ENCODE data around the gene KIN.
A peak's percentile ranks its signal among the peaks of the same experiment; 100 is the strongest.
"Not testable (repeated sequence)": the region's sequence is repeated elsewhere in the genome, so short reads cannot be mapped to it uniquely, and the experiment has no call there.

KIN gene

GRCh38 chr10:7788639-7789286, 970 bp upstream of the KIN start:
- Histone ChIP-seq H3K9me3 (ENCODE audit: insufficient read depth, low read depth, low read length) (no peaks in the 10 kb centered on the region), H3K4me2 (ENCODE audit: low read depth, low read length, poor library complexity, severe bottlenecking) (peak overlapping the region; percentile 95), H3K9me2 (replicated peaks; ENCODE audit: low read depth, low read length) (no peaks in the 10 kb centered on the region), H2AFZ (ENCODE audit: low read length) (peak overlapping the region; percentile 75; the same call in 1 of the 2 replicates), H3K27me3 (ENCODE audit: insufficient read depth, low read length, poor library complexity, severe bottlenecking) (no peaks in the 10 kb centered on the region), H3F3A (ENCODE audit: low read depth) (no peaks in the 10 kb centered on the region), H4K20me1 (ENCODE audit: insufficient read depth, low read length, poor library complexity, severe bottlenecking) (peaks cover 88% of the 10 kb centered on the region), H3K9ac (ENCODE audit: low read depth, low read length, poor library complexity, severe bottlenecking) (peak overlapping the region; percentile 92), H3K4me3 (ENCODE audit: low read length, poor library complexity, severe bottlenecking) (peak overlapping the region; percentile 88), H3K79me2 (ENCODE audit: insufficient read depth, low read length) (peaks cover 98% of the 10 kb centered on the region), H3K4me1 (ENCODE audit: insufficient read depth, low read length, poor library complexity, severe bottlenecking) (peaks cover 62% of the 10 kb centered on the region), H3K36me3 (ENCODE audit: insufficient read depth, low read length) (no peaks in the 10 kb centered on the region)
- TF ChIP-seq EZH2phosphoT487 (IDR thresholded peaks at IDR 0.05; ENCODE audit: borderline replicate concordance) (no peak), CTCF (conservative IDR thresholded peaks at IDR 0.05; ENCODE audit: low read length) (no peak)

- H3K79me2 ChIP-seq (ENCODE audit: insufficient read depth, low read length) = peaks cover 98% of the 10 kb centered on the region
- peak overlapping the region; percentile 93 for H3K4me2 ChIP-seq (ENCODE audit: low read depth, low read length, poor library complexity, severe bottlenecking)
- H3K9ac ChIP-seq (ENCODE audit: low read depth, low read length, poor library complexity, severe bottlenecking) = peak overlapping the region; percentile 92
- no peaks in the 10 kb centered on the region for H3K27me3 ChIP-seq (ENCODE audit: insufficient read depth, low read length, poor library complexity, severe bottlenecking)
- peak overlapping the region; percentile 88 for H3K4me3 ChIP-seq (ENCODE audit: low read length, poor library complexity, severe bottlenecking)
- H3K36me3 ChIP-seq (ENCODE audit: insufficient read depth, low read length) = no peaks in the 10 kb centered on the region
- H4K20me1 ChIP-seq (ENCODE audit: insufficient read depth, low read length, poor library complexity, severe bottlenecking) = peaks cover 81% of the 10 kb centered on the region
- no peaks in the 10 kb centered on the region for H3K9me2 ChIP-seq (replicated peaks; ENCODE audit: low read depth, low read length)
- H2AFZ ChIP-seq (ENCODE audit: low read length) = peak overlapping the region; percentile 76
- TF ChIP-seq CTCF (conservative IDR thresholded peaks at IDR 0.05; ENCODE audit: low read length) (no peak), EZH2phosphoT487 (IDR thresholded peaks at IDR 0.05; ENCODE audit: borderline replicate concordance) (no peak)
- no peaks in the 10 kb centered on the region for H3F3A ChIP-seq (ENCODE audit: low read depth)
- H3K9me3 ChIP-seq (ENCODE audit: insufficient read depth, low read depth, low read length) = no peaks in the 10 kb centered on the region
- peaks cover 61% of the 10 kb centered on the region for H3K4me1 ChIP-seq (ENCODE audit: insufficient read depth, low read length, poor library complexity, severe bottlenecking)
These were observed 490 bp downstream of the KIN start for GRCh38 chr10:7787150-7787856.

- H3K9ac ChIP-seq (ENCODE audit: low read depth, low read length, poor library complexity, severe bottlenecking) = peak overlapping the region; percentile 92
- peak overlapping the region; percentile 93 for H3K4me2 ChIP-seq (ENCODE audit: low read depth, low read length, poor library complexity, severe bottlenecking)
- no peaks in the 10 kb centered on the region for H3K9me2 ChIP-seq (replicated peaks; ENCODE audit: low read depth, low read length)
- no peaks in the 10 kb centered on the region for H3F3A ChIP-seq (ENCODE audit: low read depth)
- H3K27me3 ChIP-seq (ENCODE audit: insufficient read depth, low read length, poor library complexity, severe bottlenecking) = no peaks in the 10 kb centered on the region
- H3K9me3 ChIP-seq (ENCODE audit: insufficient read depth, low read depth, low read length) = no peaks in the 10 kb centered on the region
- TF ChIP-seq EZH2phosphoT487 (IDR thresholded peaks at IDR 0.05; ENCODE audit: borderline replicate concordance) = no peak
- no peak for TF ChIP-seq CTCF (conservative IDR thresholded peaks at IDR 0.05; ENCODE audit: low read length)
- no peaks in the 10 kb centered on the region for H3K36me3 ChIP-seq (ENCODE audit: insufficient read depth, low read length)
- peaks cover 54% of the 10 kb centered on the region for H3K4me1 ChIP-seq (ENCODE audit: insufficient read depth, low read length, poor library complexity, severe bottlenecking)
- H2AFZ ChIP-seq (ENCODE audit: low read length) = no peak overlapping the region
- peaks cover 93% of the 10 kb centered on the region for H3K79me2 ChIP-seq (ENCODE audit: insufficient read depth, low read length)
- peaks cover 73% of the 10 kb centered on the region for H4K20me1 ChIP-seq (ENCODE audit: insufficient read depth, low read length, poor library complexity, severe bottlenecking)
- H3K4me3 ChIP-seq (ENCODE audit: low read length, poor library complexity, severe bottlenecking) = peak overlapping the region; percentile 88
These were observed 1.4 kb downstream of the KIN start for GRCh38 chr10:7786430-7786829.

- H3K4me2 ChIP-seq (ENCODE audit: low read depth, low read length, poor library complexity, severe bottlenecking); H3K9ac ChIP-seq (ENCODE audit: low read depth, low read length, poor library complexity, severe bottlenecking); H3K27me3 ChIP-seq (ENCODE audit: insufficient read depth, low read length, poor library complexity, severe bottlenecking); H3F3A ChIP-seq (ENCODE audit: low read depth); H2AFZ ChIP-seq (ENCODE audit: low read length); H3K9me3 ChIP-seq (ENCODE audit: insufficient read depth, low read depth, low read length); H3K4me3 ChIP-seq (ENCODE audit: low read length, poor library complexity, severe bottlenecking); H3K9me2 ChIP-seq (replicated peaks; ENCODE audit: low read depth, low read length): not testable (repeated sequence)
- peaks cover 32% of the 10 kb centered on the region for H3K4me1 ChIP-seq (ENCODE audit: insufficient read depth, low read length, poor library complexity, severe bottlenecking)
- peaks cover 37% of the 10 kb centered on the region; the same call in 1 of the 2 replicates for H3K36me3 ChIP-seq (ENCODE audit: insufficient read depth, low read length)
- H4K20me1 ChIP-seq (ENCODE audit: insufficient read depth, low read length, poor library complexity, severe bottlenecking) = peaks cover 36% of the 10 kb centered on the region
- peaks cover 60% of the 10 kb centered on the region for H3K79me2 ChIP-seq (ENCODE audit: insufficient read depth, low read length)
These were observed 5.6 kb downstream of the KIN start for GRCh38 chr10:7782194-7782593.

Data from Loucy (cell line).